PC-3 (cell line): ENCODE measurements around the gene FIZ1.

Source experiments
- CTCF ChIP-seq: fragments of 300-600 bp; sonication (generic); conservative IDR thresholded peaks from 2 replicates; pipeline ENCODE4 v1.5.1; 2017; ENCODE audit warnings: antibody characterized with exemption, low read depth, mild to moderate bottlenecking, low read length
- EZH2 ChIP-seq: fragments of 300-600 bp; sonication (generic); IDR thresholded peaks from one replicate; pipeline ENCODE4 v1.6.1; 2017; ENCODE audit warnings: antibody characterized with exemption, mild to moderate bottlenecking, low read length; ENCODE audit not compliant: unreplicated experiment

- TF ChIP-seq CTCF: no peak
- TF ChIP-seq EZH2: no peak
Measured at GRCh38 chr19:55642153-55643002, 43.1 kb upstream of the FIZ1 start.
